HL-60 (cell line): ENCODE results near the gene ABCA7.

Source experiments
- CTCF ChIP-seq: IDR thresholded peaks from one replicate; pipeline ENCODE4 v1.5.1; 2011; ENCODE audit warnings: low read length, control low read depth, inconsistent platforms; ENCODE audit not compliant: insufficient read depth
- GABPA ChIP-seq: IDR thresholded peaks from 2 replicates; pipeline ENCODE4 v1.6.1; 2012; ENCODE audit warnings: low read depth
- POLR2AphosphoS5 ChIP-seq: IDR thresholded peaks from 2 replicates; pipeline ENCODE4 v1.6.1; 2012; ENCODE audit warnings: low read depth
- SPI1 ChIP-seq: IDR thresholded peaks from 2 replicates; pipeline ENCODE4 v1.6.1; 2012; ENCODE audit warnings: low read depth, mild to moderate bottlenecking, borderline replicate concordance
- TF ChIP-seq, protein P1 (sequence below): IDR thresholded peaks from 2 replicates; pipeline ENCODE4 v1.6.1; 2012; ENCODE audit warnings: low read depth; ENCODE audit not compliant: insufficient replicate concordance

GRCh38 chr19:1004204-1004802 is 35.6 kb upstream of the ABCA7 start:
- TF ChIP-seq CTCF (no peak), SPI1 (no peak), POLR2AphosphoS5 (no peak), GABPA (no peak)
- TF ChIP-seq, protein P1, sequence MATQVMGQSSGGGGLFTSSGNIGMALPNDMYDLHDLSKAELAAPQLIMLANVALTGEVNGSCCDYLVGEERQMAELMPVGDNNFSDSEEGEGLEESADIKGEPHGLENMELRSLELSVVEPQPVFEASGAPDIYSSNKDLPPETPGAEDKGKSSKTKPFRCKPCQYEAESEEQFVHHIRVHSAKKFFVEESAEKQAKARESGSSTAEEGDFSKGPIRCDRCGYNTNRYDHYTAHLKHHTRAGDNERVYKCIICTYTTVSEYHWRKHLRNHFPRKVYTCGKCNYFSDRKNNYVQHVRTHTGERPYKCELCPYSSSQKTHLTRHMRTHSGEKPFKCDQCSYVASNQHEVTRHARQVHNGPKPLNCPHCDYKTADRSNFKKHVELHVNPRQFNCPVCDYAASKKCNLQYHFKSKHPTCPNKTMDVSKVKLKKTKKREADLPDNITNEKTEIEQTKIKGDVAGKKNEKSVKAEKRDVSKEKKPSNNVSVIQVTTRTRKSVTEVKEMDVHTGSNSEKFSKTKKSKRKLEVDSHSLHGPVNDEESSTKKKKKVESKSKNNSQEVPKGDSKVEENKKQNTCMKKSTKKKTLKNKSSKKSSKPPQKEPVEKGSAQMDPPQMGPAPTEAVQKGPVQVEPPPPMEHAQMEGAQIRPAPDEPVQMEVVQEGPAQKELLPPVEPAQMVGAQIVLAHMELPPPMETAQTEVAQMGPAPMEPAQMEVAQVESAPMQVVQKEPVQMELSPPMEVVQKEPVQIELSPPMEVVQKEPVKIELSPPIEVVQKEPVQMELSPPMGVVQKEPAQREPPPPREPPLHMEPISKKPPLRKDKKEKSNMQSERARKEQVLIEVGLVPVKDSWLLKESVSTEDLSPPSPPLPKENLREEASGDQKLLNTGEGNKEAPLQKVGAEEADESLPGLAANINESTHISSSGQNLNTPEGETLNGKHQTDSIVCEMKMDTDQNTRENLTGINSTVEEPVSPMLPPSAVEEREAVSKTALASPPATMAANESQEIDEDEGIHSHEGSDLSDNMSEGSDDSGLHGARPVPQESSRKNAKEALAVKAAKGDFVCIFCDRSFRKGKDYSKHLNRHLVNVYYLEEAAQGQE: no peak
